ENCODE results near the gene INPP5E.

Gene INPP5E

GRCh38 chr9:136470792-136471469 lies 31.3 kb upstream of the INPP5E start:
- no peak for TF ChIP-seq CTCF (IDR thresholded peaks at IDR 0.05; ENCODE audit: low read depth, low read length)
- H3K4me3 ChIP-seq (ENCODE audit: low read depth, low read length) = no peak overlapping the region

- no peak overlapping the region for H3K4me3 ChIP-seq (ENCODE audit: low read depth, low read length)
- no peak for TF ChIP-seq CTCF (IDR thresholded peaks at IDR 0.05; ENCODE audit: low read depth, low read length)
These were observed 30.7 kb upstream of the INPP5E start for GRCh38 chr9:136470356-136470755.

GRCh38 chr9:136467766-136468165 lies 28.1 kb upstream of the INPP5E start:
- no peak overlapping the region for H3K4me3 ChIP-seq (ENCODE audit: low read depth, low read length)
- TF ChIP-seq CTCF (IDR thresholded peaks at IDR 0.05; ENCODE audit: low read depth, low read length) = no peak

GRCh38 chr9:136466155-136466541 lies 26.5 kb upstream of the INPP5E start:
- no peak for TF ChIP-seq CTCF (IDR thresholded peaks at IDR 0.05; ENCODE audit: low read depth, low read length)
- no peak overlapping the region for H3K4me3 ChIP-seq (ENCODE audit: low read depth, low read length)

- no peak for TF ChIP-seq CTCF (IDR thresholded peaks at IDR 0.05; ENCODE audit: low read depth, low read length)
- H3K4me3 ChIP-seq (ENCODE audit: low read depth, low read length) = no peak overlapping the region
These were observed 26.0 kb upstream of the INPP5E start for GRCh38 chr9:136465500-136466154.

- no peak for TF ChIP-seq CTCF (IDR thresholded peaks at IDR 0.05; ENCODE audit: low read depth, low read length)
- no peak overlapping the region for H3K4me3 ChIP-seq (ENCODE audit: low read depth, low read length)
These were observed 24.6 kb upstream of the INPP5E start for GRCh38 chr9:136464241-136464640.

- no peak for TF ChIP-seq CTCF (IDR thresholded peaks at IDR 0.05; ENCODE audit: low read depth, low read length)
- no peak overlapping the region for H3K4me3 ChIP-seq (ENCODE audit: low read depth, low read length)
These were observed 23.9 kb upstream of the INPP5E start for GRCh38 chr9:136463578-136463977.

Data from WI38 (cell line).